Panc1 (cell line): Measurements from ENCODE around the gene ADSS1.

Experiments
- TCF7L2 ChIP-seq: IDR thresholded peaks from 2 replicates; pipeline ENCODE4 v1.6.1; 2011; ENCODE audit warnings: mild to moderate bottlenecking, low read depth, low read length, inconsistent platforms
- TF ChIP-seq, protein P1 (sequence below): fragments of 450-650 bp; IDR thresholded peaks from 2 replicates; pipeline ENCODE4 v1.5.1; 2017; ENCODE audit warnings: mild to moderate bottlenecking
- TF ChIP-seq, protein P2 (sequence below), 2 experiments: IDR thresholded peaks; 2 replicates each; pipeline ENCODE4 v1.6.1; 2011 to 2012; ENCODE audit warnings: low read depth in 2 of 2, control low read depth in 1 of 2, low read length in 1 of 2, mild to moderate bottlenecking in 1 of 2, moderate library complexity in 1 of 2; ENCODE audit not compliant: insufficient read depth in 1 of 2

DNA sequence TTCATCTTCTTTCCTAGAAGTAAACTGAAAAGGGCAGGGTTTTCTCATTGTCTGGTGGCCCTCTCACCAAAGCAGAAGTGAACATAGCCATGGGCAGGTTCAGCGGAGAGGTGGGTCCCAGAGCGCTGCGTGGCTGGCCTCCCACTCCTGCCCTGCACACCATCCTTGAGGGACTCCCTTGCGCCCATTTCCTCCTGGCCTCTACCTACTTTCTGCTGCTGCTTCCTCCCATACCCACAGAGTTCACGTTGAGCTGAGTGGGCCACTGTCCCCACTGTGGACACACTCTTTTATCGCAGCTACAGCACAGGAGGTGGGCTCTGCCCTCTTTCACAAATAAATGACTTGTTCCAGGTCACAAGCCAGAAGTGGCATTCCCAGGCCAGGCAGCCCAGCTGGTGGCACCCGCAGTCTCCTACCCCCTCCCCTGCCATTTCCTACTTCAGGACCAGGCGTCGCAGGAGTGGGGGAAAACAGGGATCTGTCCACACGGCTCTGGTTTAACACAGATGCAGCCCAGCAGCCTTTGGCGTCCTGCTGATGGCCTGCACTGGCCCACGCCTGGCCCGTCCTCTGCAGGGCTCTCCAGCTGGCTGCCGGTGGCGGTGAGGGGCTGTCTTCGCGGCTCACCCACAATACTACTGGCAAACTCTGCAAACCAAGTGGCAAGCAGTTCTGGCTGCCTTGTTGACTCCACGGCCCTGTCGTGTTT lies 33.8 kb downstream of the ADSS1 start:
- TF ChIP-seq TCF7L2, result no peak
- TF ChIP-seq, protein P1, sequence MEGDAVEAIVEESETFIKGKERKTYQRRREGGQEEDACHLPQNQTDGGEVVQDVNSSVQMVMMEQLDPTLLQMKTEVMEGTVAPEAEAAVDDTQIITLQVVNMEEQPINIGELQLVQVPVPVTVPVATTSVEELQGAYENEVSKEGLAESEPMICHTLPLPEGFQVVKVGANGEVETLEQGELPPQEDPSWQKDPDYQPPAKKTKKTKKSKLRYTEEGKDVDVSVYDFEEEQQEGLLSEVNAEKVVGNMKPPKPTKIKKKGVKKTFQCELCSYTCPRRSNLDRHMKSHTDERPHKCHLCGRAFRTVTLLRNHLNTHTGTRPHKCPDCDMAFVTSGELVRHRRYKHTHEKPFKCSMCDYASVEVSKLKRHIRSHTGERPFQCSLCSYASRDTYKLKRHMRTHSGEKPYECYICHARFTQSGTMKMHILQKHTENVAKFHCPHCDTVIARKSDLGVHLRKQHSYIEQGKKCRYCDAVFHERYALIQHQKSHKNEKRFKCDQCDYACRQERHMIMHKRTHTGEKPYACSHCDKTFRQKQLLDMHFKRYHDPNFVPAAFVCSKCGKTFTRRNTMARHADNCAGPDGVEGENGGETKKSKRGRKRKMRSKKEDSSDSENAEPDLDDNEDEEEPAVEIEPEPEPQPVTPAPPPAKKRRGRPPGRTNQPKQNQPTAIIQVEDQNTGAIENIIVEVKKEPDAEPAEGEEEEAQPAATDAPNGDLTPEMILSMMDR, result no peak
- TF ChIP-seq, protein P2, sequence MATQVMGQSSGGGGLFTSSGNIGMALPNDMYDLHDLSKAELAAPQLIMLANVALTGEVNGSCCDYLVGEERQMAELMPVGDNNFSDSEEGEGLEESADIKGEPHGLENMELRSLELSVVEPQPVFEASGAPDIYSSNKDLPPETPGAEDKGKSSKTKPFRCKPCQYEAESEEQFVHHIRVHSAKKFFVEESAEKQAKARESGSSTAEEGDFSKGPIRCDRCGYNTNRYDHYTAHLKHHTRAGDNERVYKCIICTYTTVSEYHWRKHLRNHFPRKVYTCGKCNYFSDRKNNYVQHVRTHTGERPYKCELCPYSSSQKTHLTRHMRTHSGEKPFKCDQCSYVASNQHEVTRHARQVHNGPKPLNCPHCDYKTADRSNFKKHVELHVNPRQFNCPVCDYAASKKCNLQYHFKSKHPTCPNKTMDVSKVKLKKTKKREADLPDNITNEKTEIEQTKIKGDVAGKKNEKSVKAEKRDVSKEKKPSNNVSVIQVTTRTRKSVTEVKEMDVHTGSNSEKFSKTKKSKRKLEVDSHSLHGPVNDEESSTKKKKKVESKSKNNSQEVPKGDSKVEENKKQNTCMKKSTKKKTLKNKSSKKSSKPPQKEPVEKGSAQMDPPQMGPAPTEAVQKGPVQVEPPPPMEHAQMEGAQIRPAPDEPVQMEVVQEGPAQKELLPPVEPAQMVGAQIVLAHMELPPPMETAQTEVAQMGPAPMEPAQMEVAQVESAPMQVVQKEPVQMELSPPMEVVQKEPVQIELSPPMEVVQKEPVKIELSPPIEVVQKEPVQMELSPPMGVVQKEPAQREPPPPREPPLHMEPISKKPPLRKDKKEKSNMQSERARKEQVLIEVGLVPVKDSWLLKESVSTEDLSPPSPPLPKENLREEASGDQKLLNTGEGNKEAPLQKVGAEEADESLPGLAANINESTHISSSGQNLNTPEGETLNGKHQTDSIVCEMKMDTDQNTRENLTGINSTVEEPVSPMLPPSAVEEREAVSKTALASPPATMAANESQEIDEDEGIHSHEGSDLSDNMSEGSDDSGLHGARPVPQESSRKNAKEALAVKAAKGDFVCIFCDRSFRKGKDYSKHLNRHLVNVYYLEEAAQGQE (IDR thresholded peaks at IDR 0.05; ENCODE audit: insufficient read depth in 1 of 2, low read depth in 2 of 2, low read length in 1 of 2), result no peak
